DMS114 treated with DMSO at 0.1 percent for 48 hours (cell line): ENCODE results near the gene UBASH3A.
"Not testable (repeated sequence)": the region's sequence is repeated elsewhere in the genome, so short reads cannot be mapped to it uniquely, and the experiment has no call there.

Experiments used
- DNase-seq: peaks from one replicate; lab custom pipeline; 2025; ENCODE audit not compliant: unreplicated experiment; lab: John Stamatoyannopoulos, UW

The UBASH3A gene

GRCh38 chr21:42465803-42466127 lies 62.1 kb downstream of the UBASH3A start:
- no peak for DNase-seq

DNA sequence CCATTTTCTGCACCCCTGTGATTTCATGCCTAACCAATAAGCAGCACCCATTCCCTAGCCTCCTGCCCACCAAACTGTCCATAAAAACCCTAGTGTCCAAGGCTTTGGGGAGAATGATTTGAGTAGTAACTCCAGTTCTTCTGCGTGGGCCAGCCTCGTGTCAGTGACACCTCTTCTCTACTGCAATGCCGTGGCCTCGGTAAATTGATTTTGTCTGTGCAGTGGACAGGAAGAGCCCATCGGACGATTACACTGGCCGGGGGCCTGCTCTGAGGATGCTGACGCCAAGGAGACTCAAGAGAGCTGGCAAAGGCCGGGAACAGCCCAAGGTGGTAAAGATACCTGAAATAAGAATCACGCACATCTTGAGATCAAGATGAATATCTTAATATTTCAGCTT lies 63.0 kb downstream of the UBASH3A start:
- no peak for DNase-seq

GRCh38 chr21:42467140-42467983 lies 63.7 kb downstream of the UBASH3A start:
- no peak for DNase-seq

GRCh38 chr21:42468491-42469131 lies 64.9 kb downstream of the UBASH3A start:
- no peak for DNase-seq

DNA sequence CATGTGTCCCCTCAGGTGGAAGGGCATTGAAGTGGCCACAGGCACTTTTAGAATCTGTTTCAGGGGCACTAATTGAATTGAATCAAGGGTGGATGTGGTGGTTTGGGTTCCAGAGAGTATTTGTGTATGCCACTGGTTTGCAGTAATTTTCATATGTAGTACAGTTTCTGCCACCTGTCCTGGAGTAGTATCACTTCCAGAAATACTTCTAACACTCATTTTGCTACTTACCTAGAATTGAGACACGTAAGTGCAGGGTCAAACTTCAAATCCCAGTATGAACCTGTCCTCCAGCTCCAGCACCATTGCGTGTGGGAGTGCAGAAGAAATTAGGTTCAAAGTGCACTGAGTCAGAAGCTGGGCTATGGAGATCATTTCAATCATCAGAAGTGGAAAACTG lies 65.6 kb downstream of the UBASH3A start:
- no peak for DNase-seq

- not testable (repeated sequence) for DNase-seq
These were observed 66.0 kb downstream of the UBASH3A start for GRCh38 chr21:42469726-42470125.

GRCh38 chr21:42471206-42471605 lies 67.5 kb downstream of the UBASH3A start:
- DNase-seq = no peak

DNA sequence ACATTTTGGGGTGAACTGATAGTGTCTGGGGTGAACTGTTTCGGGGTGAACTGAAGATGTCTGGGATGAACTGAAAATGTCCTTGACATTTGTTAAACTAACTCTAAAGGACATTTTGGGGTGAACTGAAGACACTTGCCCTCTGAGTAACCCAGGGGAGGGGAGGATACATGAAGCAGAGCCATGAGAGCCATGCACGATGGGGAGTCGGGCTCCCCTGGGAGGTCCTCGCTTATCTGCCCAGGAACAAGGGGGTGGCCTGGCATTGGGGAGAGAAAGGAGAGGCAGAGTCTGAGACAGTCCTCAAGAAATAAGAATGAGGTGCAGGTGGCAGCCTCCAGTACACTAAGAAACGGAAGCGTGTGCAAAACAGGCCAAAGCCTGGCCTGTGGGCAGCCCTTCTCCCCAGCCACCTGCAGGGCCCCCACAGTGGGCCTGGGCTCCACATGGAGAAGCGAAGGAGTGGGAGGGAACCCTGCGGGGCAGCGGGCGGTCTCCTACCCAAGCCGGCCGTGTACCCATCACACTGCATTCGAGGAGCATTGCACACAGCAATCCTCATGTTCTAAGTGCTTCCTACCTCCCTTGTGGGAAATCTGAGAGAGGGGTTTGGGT lies 68.1 kb downstream of the UBASH3A start:
- no peak for DNase-seq

DNA sequence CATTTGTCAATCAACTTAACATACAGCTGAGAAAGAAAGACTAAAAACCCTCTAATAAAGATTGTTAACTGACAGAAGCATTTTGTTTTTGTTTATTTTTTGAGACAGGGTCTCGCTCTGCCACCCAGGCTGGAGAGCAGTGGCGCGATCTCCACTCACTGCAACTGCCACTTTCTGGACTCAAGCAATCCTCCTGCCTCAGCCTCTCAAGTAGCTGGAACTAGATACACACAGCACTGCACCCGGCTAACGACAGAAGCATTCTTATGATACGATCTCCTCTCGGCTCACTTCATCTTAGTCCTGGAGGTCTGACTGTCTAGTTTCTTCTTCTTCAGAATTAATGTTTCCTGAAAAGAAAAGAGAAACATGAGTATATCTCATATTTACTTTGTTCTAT lies 68.8 kb downstream of the UBASH3A start:
- no peak for DNase-seq

DNA sequence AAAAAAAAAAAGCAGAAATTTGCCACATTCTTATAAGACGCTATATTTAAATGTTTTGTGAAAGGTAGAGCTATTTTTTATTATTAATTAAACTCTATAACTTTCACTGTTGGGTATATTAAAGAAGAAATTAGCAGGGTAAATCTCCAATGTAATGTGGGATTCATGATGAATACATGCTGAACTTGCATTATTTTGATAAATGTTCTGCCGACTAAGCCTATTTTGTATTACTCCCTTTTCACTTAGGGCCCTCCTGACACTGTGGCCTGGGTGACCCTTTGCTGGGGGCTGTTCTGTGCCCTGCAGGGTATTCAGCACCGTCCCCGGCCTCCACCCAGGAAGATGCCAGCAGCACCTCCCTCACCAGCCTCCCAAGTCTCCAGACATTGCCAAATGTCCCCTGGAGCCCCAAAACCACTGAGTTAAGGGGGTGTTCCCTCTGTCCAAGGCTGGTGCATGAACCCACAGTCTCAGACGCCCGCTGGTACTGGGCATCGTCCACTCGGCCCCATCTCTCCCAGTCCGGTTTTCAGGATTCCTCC lies 69.9 kb downstream of the UBASH3A start:
- no peak for DNase-seq

DNA sequence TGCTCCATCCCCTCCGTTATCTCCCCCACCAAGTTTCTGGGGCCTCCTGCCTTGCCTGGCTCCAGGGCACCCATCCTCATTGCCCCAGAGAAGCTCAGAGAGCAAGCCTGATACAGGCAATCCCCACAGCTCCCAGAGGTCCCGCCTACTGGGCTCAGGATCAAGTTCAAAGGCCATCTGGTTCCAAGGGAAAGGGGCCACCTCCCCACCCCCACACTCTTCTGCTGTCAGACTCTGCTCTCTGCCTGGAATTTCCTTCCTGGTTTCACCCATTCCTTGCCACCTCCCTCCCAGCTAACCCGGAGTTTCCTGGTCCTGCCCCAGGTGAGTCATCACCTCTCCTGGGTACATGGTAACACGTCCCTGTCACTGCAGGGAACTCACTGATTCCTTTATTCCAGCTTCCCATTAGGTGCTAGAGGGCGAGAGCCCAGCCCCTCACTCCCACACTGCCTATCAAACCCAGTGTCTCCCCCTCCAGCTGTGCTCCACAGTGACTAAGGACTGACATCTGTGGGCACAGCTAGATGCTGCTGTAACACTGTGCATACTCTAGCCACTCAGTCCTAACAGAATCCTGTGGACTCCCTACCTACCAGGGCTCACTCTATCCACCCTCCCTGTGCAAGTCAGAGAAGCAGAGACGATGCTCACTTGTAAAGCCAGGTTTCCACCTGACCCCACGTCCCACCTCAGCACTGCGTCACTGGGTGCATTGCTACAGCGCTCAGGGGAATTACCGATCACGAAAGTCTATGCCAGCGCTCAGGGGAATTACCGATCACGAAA lies 70.5 kb downstream of the UBASH3A start:
- no peak for DNase-seq

- no peak for DNase-seq
These were observed 71.3 kb downstream of the UBASH3A start for GRCh38 chr21:42475036-42475435.

GRCh38 chr21:42475526-42476387 lies 72.1 kb downstream of the UBASH3A start:
- no peak for DNase-seq

- DNase-seq = no peak
These were observed 73.0 kb downstream of the UBASH3A start for GRCh38 chr21:42476388-42477331.

DNA sequence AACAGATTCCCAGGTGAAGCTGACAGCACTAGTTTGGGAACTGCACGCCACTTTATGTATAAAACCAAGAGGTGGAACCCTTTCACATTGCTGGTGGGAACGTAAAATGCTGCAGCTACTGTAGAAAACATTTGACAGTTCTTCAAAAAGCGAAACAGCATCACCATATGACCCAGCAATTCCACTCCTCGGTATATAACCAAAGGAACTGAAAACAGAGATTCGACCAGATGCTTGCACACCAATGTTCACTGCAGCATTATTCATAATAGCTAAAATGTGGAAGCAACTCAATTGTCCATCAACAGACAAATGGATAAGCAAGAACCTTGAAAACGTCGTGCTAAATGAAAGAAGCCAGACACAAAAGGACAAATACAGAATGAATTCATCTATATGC lies 74.8 kb downstream of the UBASH3A start:
- DNase-seq = no peak

DNA sequence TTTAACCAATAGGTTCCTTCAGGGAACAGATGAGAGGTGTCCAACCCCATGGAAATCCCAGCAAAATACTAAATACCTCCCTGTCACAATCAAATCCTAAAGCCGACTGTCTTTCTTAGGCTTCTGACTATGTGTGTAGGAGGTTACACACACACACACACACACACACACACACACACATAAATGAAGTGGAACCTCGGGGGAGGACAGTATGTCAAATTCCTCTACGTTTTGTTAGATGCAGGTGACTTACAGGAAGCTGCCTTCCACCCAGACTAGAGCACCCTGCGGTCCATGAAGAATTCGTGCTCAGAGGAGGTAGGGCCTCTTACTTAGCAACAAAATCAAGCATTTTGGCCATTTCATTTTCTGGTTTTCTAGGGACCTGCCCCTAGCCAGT lies 75.9 kb downstream of the UBASH3A start:
- no peak for DNase-seq

DNA sequence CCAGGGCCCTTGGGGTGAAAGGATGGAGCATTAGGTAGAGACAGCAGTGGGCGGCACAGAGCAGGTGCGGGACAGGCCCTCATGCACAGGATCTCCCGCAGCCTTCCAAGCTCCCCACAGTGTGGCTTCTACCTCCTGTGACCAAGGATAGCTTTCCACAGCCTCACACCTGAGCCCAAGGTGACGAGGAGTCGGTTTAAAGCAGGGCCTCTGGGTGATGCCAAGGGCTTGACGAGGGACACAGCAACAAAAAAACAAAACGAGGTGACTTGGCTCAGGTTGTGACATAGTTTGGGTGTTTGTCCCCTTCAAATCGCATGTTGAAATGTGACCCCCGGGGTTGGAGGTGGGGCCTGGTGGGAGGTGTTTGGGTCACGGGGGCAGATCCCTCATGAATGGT lies 77.0 kb downstream of the UBASH3A start:
- no peak for DNase-seq

GRCh38 chr21:42481169-42481568 lies 77.5 kb downstream of the UBASH3A start:
- no peak for DNase-seq

DNA sequence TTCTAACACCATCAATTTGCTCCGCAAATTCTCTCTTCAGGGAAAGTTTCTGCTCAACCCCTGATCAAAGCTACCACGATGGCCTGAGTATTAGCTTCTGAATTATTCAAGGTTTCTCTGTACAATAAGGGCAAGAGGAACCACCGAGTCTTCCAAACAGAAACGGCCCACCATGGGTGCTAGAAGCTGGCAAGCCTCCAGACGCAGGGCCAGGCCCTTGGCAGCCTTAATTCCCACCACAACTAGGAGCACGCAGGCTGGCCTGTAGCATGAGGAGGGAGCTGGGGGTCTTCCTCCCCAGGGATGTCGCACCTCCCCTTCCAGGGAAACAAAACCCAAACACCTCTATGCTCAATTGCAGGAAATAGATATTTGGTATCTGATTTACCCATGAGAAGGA lies 81.3 kb downstream of the UBASH3A start:
- no peak for DNase-seq
